HG02973 (cell line): ENCODE results near the gene POLD4.
"Not testable (repeated sequence)": the region's sequence is repeated elsewhere in the genome, so short reads cannot be mapped to it uniquely, and the experiment has no call there.

Source experiments
- ATAC-seq: cut with Tn5 transposase; IDR thresholded peaks from one replicate; pipeline ENCODE4 v1.9.1; 2021; ENCODE audit warnings: moderate library complexity; ENCODE audit not compliant: unreplicated experiment

Gene POLD4

DNA sequence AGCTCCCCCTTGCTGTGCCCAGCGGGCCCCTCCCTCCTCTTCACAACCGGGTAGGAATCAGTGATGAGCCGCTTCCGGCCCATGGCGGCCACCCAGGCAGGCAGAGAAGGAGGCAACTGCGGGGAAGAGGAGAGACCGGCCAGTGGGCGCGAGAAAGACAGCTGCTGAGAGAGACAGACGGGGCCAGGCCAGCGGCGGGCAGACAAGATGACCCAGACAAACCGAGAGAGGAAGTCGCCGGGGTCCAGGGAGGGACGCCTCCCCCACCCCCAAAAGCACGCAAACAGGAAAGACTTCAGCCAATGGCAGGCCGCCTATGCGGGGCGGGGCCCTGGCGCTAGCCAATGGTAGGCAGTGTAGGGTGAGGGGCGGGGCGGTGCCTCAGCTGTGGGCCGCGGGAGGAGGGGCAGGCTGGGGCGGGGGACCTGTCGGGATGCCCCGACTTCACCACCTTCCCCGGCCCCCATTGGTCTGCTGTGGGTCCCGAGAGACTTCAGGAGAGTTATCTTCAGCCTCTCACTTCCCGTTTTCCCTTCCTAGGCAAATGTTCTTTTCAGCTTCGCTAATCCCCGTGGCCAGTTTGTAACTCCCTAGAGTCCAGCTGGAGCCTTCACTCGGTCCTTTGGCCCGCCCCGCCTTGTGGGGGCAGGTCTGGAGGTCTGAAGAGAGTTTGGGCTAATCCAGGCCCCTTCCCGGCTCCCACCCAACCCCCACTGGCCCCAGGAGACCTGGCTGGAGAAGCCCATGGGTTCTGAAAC, at the start of gene POLD4:
TSS of gene POLD4 (minus strand) at position 230 of the 758 bp plus-strand sequence. CDS start at position 83, 147 bp downstream.
- peak; percentile 58 for ATAC-seq

DNA sequence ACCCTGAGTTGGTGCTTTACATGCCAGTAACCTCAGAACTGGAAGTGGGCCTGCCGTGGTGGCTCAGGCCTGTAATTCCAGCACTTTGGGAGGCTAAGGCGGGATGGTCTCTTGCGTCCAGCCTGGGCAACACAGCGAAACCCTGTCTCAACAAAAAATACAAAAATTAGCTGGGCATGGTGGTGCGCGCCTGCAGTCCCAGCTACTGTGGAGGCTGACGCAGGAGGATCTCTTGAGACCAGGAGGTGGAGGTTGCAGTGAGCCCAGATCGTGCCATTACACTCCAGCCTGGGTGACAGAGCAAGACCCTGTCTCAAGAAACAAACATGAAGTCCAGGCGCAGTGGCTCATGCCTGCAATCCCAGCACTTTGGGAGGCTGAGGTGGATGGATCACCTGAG, 49.7 kb upstream of the POLD4 start:
- not testable (repeated sequence) for ATAC-seq

DNA sequence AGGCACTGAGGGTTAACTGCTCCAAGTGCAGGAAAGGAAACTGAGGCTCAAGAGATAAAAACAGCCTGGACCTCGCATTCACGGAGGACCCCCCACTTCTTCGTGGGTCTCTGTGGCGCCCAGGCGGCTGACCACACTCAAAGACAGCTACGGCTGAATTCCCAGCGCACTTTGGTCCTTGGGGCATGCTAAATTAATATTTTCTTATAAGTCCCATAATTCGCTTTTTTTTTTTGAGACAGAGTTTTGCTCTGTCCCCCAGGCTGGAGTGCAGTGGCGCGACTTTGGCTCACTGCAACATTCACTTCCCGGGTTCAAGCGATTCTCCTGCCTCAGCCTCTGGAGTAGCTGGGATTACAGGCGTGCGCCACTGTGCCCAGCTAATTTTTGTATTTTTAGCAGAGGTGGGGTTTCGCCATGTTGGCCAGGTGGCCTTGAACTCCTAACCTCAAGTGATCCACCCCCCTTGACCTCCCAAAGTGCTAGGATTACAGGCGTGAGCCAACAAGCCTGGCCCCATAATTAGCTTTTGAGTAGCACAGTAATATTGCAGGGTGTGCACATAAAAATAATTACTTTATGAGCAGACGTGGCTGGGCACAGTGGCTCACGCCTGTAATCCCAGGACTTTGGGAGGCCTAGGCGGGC, 49.0 kb upstream of the POLD4 start:
- ATAC-seq: not testable (repeated sequence)

DNA sequence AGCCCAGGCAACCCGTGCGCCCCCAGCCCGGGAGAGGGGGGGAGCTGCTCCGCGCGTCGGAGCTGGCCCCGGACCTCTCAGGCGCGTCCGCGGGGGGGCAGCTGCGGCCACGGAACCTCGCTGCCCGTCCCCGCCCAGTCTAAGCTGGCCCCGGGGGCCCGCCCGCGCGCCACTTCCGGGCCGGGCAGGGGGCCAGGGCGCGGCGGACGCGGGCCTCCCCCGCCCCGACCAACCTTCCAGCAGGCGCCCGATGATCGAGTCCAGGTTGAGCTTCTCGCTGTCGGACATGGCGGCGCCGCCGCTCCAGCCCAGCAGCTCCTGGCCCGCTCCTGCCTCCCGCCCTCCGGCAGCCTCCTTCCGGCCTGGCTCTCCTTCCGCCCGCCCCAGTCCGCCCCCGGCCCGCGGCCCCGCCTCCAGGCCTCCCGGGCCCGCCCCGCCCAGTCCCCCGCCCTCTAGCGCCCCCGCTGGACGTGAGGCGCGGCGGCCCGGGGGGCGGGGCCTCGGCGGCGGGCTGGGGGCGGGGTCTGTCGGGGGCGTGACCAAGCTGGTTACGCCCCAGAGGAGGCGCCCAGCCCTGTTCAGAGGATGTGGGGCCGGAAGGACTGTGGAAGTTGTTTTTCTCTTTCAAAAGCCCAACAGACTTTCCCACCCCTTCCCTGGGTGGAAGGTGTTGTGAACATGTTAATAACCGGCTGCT, 48.3 kb upstream of the POLD4 start, which contains the start of gene PPP1CA:
TSS of gene PPP1CA (minus strand) at position 364 of the 697 bp plus-strand sequence. CDS start at position 288, 76 bp downstream.
- peak; percentile 50 for ATAC-seq

DNA sequence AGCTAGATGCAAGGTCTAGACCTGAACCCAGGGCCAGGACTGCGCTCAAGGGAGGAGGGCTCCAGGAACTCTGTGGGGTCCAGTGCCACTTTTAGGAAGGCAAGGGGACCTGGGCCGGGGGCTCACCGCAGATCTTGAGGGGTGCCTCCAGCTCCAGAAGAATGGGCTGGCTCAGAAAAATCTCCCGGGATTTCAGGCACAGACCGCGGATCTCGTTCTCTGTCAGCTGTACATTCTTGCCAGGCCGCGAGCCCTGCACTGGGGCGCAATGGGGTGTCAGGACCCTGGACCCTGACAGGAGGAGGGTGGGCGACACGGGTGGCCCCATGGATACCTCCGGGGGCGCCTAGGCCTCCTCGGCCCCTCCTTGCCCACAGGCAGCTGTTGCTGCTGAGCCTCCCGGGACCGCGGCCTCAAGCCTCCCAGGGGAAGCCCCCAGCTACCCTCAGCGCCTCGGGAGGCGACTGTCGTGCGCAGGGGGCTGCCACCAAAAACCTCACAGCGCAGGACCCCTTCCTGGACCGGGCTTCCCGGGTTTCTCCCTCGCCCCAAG, 47.7 kb upstream of the POLD4 start:
- no peak for ATAC-seq

DNA sequence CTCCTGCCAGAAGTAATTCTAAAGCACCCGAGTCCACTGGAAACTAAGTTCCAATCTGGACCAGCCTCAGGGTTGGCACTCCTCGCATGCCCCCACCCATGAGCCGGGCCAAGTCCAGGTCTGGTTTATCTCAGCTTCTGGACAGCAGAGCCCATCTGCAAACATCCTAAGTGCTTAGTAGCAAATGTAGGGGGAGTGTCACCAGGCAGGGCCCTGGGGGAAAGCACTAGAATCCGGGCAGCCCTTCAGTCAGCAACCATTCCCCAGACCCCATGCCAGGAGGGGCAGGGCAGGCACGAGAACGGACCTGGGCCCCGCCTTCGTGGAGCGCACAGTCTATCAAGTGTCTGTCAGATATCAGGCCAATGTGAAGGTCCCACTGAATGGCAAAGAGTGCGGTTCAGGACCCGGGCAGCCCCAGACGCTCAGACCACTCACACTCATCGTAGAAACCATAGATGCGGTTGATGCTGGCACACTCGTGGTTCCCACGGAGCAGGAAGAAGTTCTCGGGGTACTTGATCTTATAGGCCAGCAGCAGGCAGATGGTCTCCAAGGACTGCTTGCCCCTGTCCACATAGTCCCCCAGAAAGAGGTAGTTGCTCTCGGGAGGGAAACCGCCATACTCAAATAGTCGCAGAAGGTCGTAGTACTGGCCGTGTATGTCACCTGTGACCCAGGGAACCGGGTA, 47.0 kb upstream of the POLD4 start:
- ATAC-seq: no peak

DNA sequence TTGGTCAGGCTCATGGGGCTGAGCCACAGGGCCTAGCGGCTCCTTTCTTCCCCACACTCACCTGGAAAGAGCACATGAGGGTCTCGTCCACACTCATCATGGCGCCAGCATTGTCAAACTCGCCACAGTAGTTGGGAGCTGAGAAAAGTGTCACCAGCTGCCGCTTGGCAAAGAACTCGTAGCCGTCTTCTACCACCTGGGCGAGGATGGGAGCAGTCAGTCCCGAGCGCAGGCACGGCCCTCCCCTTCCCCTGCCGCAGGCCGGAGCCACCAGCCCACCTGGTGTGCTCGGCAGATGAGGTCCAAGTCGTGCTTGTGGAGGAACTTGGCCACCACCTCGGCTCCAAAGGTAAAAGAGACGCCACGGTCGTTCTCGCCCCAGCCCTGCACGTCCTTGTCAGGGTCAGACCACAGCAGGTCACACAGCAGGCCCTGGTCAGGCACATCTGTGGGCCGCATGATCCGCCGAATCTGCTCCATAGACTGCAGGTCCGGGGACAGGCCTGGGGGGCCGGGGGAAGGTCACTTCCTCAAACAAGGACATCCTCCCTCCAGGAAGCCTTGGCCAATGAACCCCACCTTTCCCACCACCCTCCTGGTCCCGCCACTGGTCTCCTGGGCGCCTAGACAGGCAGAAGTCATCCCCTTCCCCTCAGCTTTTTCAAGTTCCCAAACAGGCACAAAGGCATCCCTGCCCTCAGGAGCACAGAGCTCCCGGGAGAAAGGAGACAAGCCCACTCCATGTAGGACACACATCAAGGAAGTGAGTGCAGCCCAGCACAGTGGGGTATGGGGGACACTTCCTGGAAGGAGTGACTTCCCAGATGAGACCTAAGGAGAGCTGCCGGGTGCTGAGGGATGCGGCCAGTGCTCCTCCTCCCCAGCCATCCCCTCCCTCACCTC, 45.6 kb upstream of the POLD4 start:
- ATAC-seq: no peak

DNA sequence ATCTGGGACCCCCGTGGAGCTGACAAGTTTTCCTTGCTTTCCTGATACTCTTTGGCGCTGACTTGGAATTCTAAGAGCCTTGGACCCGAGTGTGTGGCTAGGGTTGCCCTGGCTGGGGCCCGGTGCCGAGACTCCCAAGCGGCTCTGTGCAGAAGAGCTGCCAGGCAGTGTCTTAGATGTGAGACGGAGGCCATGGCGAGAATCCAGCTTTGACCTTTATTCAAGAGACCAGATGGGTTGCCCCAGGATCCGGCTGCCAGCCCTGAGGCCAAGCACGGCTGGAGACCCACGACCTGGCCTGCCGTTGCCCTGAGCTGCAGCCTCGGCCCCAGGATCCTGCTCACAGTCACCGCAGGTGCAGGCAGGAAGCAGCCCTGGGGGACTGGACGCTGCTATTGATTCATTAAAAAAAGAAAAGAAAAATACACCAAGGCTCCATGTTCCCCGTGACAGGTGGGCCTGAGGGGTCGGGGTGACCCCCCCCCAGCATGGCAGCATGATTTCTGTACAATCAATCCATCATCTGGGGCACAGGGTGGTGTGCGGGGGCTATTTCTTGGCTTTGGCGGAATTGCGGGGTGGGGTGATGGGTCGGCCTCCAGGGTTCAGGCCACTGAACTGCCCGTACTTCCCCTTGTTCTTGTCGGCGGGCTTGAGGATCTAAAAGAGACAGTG, 44.8 kb upstream of the POLD4 start:
- no peak for ATAC-seq

DNA sequence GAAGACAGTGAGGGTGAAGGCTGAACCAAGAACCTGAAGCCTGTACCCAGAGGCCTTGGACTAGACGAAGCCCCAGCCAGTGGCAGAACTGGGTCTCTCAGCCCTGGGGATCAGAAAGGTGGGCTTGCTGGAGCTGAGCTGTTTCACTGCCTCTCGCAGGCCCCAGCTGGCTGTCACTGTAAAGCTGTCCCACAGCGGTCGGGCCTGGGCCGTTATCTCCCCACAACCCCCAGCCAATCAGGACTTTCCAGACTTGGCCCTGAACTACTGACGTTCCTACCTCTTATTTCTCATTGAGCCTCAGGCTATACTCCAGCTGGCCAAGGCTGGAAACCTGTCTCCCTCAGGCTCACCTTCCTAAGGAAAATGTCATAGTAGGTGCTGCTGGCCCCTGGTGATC, 44.2 kb upstream of the POLD4 start:
- ATAC-seq: no peak

DNA sequence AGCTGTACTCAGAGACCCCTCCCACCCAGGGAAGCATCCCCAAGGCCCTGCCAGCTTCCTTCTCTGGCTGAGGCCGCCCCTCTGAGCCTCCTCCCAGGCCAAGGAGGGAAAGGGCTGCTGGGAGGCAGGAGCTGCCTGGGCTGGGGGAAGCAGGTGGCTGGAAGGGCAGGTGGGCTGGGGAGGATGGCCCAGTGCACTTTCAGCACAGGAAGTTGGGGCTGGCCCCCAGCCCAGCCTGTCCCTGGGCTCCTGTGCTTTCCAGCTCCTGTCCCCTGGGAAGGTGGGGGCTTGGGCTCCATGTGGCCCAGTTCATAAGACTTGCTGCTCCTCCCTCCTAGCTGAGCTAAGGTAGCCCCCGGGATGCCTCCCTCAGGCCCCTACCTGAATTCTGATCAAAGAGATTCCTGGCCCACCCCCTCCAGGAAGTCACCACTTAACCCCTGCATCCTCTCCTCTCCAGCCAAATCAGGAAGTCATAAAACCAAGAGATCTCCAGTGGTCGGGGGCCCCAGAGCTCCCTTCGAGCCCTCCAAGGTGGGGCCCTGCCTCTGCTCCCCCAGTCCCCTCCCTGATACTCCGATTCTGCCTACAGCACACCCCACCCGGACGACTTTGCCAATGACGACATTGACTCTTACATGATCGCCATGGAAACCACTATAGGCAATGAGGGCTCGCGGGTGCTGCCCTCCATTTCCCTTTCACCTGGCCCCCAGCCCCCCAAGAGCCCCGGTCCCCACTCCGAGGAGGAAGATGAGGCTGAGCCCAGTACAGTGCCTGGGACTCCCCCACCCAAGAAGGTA, 43.4 kb upstream of the POLD4 start:
- ATAC-seq: no peak

DNA sequence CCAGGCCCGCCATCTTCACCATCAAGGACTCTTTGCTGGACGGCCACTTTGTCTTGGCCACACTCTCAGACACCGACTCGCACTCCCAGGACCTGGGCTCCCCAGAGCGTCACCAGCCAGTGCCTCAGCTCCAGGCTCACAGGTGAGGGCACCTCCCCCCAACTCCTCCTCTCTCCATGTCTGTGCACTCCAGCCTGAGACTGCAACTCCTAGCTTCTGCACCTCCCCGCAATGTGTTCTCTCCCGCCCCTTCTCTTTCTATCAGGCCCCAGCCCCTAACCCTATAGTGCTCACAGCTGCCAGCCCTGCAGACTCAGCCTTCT, 42.9 kb upstream of the POLD4 start:
- ATAC-seq: no peak

DNA sequence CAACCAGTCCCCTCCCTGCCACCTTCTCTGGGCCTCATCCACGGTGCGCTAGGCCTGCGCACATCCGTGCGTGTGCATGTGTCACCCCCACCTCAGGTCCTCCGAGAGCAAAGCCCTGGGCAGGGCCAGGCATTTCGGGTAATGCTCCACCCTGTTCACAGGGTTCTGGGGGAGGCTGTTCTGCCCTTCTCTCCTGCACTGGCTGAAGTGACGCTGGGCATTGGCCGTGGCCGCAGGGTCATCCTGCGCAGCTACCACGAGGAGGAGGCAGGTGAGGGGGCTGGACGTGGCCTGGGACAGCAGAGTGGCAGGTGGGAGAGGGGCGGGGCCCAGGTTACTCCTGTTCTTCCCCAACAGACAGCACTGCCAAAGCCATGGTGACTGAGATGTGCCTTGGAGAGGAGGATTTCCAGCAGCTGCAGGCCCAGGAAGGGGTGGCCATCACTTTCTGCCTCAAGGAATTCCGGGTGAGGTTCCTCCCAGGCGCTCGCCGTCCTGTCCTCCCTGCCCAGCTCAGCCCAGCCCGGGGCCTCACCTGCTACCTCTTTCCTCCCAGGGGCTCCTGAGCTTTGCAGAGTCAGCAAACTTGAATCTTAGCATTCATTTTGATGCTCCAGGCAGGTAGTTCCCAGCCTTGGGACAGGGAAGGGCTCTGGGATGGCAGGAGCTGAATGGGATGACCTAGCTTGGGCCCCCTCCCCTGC, 42.4 kb upstream of the POLD4 start:
- ATAC-seq: no peak

DNA sequence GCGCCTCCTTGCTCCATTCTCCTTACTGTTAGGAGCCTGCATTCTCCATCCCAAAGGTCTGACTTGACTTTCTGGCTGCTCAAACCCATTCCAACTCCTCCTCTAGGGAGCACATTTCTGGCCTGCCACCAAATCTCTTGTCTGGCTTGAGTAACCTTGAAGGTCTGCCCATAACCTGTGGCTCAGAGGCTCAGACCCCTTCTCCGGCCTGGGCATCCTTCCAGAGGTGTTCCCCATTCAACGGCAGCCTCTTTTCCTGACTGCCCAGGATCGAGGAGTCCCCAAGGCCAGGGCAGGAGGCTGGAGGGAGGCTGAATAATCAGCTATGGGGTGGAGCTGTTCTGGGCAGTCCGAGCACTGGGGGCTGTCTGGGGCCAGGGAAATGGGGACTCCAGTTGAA, 40.6 kb upstream of the POLD4 start:
- no peak for ATAC-seq

DNA sequence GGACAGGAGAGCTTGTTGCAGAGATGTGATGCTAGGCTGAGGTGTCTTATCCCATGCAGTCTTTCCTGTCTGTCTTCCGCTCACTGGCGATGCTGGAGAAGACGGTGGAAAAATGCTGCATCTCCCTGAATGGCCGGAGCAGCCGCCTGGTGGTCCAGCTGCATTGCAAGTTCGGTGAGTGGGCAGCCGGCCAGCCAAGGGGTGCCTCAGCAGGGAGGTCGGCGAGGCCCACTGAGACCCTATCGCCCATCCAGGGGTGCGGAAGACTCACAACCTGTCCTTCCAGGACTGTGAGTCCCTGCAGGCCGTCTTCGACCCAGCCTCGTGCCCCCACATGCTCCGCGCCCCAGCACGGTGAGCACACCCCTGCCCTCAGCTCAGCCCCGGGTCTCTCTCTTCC, 40.1 kb upstream of the POLD4 start:
- ATAC-seq: no peak

DNA sequence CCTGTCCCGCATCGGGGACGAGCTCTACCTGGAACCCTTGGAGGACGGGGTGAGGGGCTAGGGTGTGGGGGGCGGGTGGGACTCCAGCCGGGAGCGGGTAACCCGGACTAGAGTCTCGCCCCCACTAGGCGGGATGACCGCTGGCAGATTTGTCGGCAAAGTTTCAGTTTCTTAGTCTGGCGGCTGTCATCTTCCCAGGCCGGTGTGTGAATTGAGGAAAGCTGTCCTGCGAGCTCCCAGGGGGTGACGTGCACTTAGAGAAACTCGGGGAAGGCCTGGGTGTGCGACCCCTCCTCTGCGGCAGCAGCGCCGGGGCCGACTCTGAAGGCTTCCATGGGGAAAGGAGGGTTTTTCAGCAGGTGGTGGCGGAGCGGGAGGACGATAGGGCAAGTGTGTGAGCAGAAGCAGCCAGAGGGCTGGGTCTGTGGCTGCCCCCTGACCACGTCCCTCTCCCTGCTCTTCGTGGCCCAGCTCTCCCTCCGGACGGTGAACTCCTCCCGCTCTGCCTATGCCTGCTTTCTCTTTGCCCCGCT, 38.9 kb upstream of the POLD4 start:
- no peak for ATAC-seq

DNA sequence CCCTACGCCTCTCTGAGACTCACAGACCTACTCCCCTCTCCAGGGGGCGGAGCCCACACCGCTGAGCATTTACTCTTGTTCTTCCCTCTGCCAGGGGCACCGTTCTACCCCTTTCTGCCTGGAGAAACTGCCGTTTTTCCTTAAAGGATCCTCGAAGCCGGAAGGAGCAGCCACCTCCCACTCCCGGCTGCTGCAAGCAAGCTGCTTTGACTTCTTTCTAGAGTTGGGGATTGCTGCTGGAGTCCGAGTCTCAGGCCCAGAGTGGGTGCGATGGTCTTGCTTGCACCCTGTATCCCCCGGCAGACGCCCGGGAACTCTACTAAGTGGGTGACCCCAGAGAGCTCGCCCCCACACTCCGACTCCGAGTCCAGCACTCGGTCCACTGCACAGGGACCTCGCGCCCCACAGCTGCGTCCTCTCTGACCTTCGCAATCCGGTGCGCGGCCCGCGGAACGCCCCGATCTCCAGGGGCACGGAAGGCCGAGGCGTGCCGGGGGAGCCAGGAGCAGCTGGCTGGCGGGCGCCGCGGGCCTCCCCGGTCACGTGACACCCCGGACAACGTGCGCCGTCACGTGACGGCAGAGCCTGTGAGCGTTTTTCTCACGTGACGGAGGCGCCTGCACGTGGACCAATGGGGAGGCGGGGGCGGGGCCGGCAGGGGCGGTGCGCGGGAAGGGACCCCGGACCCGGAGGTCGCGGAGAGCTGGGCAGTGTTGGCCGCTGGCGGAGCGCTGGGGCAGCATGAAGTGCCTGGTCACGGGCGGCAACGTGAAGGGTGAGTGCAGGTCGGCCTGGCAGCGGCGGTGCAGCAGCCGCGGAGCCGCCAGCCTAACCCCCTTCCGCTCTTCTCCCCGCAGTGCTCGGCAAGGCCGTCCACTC, 38.2 kb upstream of the POLD4 start, which contains the start of gene RAD9A:
TSS of gene RAD9A (plus strand) at position 683 of the 879 bp plus-strand sequence. CDS start at position 742, 59 bp downstream.
- ATAC-seq: peak; percentile 46

DNA sequence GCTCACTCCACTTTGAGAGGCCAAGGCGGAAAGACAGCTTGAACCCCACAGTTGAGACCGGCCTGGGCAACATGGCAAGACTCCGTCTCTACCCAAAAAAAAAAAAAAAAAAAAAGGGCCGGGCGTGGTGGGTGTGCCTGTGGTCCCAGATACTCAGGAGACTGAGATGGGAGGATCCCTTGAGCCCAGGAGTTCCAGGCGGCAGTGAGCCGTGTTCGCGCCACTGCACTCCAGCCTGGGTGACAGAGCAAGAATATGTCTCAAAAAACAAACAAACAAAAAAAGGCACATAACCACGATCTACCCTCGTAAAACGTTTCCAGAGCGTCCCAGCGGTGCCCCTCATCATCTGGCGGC, 37.6 kb upstream of the POLD4 start:
- ATAC-seq: no peak
